MM.1S (cell line): Measurements from ENCODE around the gene ENTPD8.

ENCODE experiments used
- DNase-seq: peaks from one replicate; pipeline ENCODE4 v3.0.0-alpha.2; 2015
- H2AFZ ChIP-seq: fragments of 300-600 bp; sonication (generic); 2 replicates; pipeline ENCODE4 v1.6.0; 2016; ENCODE audit warnings: antibody characterized with exemption, low read length
- H3F3A ChIP-seq: fragments of 300-600 bp; sonication (generic); 2 replicates; pipeline ENCODE4 v1.6.1; 2016; ENCODE audit warnings: mild to moderate bottlenecking, antibody characterized with exemption, low read length, moderate library complexity, mixed read lengths; ENCODE audit not compliant: insufficient read depth
- H3K27ac ChIP-seq: fragments of 300-600 bp; sonication (generic); 2 replicates; pipeline ENCODE4 v1.5.1; 2016; ENCODE audit warnings: mild to moderate bottlenecking, low read length
- H3K27me3 ChIP-seq: fragments of 300-600 bp; sonication (generic); replicated peaks from 2 replicates; pipeline ENCODE4 v1.6.0; 2016; ENCODE audit warnings: low read length; ENCODE audit not compliant: insufficient read depth
- H3K36me3 ChIP-seq: fragments of 300-600 bp; sonication (generic); replicated peaks from 2 replicates; pipeline ENCODE4 v1.6.1; 2016; ENCODE audit warnings: mild to moderate bottlenecking, low read length, mixed read lengths; ENCODE audit not compliant: insufficient read depth
- H3K4me1 ChIP-seq: fragments of 300-600 bp; sonication (generic); 2 replicates; pipeline ENCODE4 v1.6.1; 2016; ENCODE audit warnings: low read length, mixed read lengths
- H3K4me2 ChIP-seq: fragments of 300-600 bp; sonication (generic); 2 replicates; pipeline ENCODE4 v1.6.0; 2016; ENCODE audit warnings: low read depth, low read length
- H3K4me3 ChIP-seq: fragments of 300-600 bp; sonication (generic); 2 replicates; pipeline ENCODE4 v1.5.1; 2016; ENCODE audit warnings: low read length, mixed read lengths
- H3K79me2 ChIP-seq: fragments of 300-600 bp; sonication (generic); 2 replicates; pipeline ENCODE4 v1.6.1; 2016; ENCODE audit warnings: mixed run types, low read length, mixed read lengths
- H3K9ac ChIP-seq: fragments of 300-600 bp; sonication (generic); 2 replicates; pipeline ENCODE4 v1.6.1; 2016; ENCODE audit warnings: low read length, mixed read lengths
- H3K9me2 ChIP-seq: fragments of 300-600 bp; sonication (generic); replicated peaks from 2 replicates; pipeline ENCODE4 v1.6.1; 2016; ENCODE audit warnings: mild to moderate bottlenecking, low read length, mixed read lengths; ENCODE audit not compliant: insufficient read depth
- H3K9me3 ChIP-seq: fragments of 300-600 bp; sonication (generic); replicated peaks from 2 replicates; pipeline ENCODE4 v1.6.1; 2016; ENCODE audit warnings: mild to moderate bottlenecking, low read length, mixed read lengths; ENCODE audit not compliant: insufficient read depth
- H4K20me1 ChIP-seq: fragments of 300-600 bp; sonication (generic); 2 replicates; pipeline ENCODE4 v1.6.1; 2016; ENCODE audit warnings: mild to moderate bottlenecking, low read length, moderate library complexity, mixed read lengths; ENCODE audit not compliant: insufficient read depth
- CTCF ChIP-seq: fragments of 300-600 bp; sonication (generic); IDR thresholded peaks from 2 replicates; pipeline ENCODE4 v1.5.1; 2016; ENCODE audit warnings: antibody characterized with exemption, low read length, mixed read lengths
- EZH2 ChIP-seq: fragments of 300-600 bp; sonication (generic); optimal IDR thresholded peaks from 2 replicates; pipeline ENCODE3; 2017; ENCODE audit warnings: low read depth, mild to moderate bottlenecking, antibody characterized with exemption, low read length, mixed read lengths
- EZH2phosphoT487 ChIP-seq: fragments of 300-600 bp; sonication (generic); IDR thresholded peaks from 2 replicates; pipeline ENCODE4 v1.6.1; 2018; ENCODE audit warnings: antibody characterized with exemption, low read length

ENTPD8 gene

DNA sequence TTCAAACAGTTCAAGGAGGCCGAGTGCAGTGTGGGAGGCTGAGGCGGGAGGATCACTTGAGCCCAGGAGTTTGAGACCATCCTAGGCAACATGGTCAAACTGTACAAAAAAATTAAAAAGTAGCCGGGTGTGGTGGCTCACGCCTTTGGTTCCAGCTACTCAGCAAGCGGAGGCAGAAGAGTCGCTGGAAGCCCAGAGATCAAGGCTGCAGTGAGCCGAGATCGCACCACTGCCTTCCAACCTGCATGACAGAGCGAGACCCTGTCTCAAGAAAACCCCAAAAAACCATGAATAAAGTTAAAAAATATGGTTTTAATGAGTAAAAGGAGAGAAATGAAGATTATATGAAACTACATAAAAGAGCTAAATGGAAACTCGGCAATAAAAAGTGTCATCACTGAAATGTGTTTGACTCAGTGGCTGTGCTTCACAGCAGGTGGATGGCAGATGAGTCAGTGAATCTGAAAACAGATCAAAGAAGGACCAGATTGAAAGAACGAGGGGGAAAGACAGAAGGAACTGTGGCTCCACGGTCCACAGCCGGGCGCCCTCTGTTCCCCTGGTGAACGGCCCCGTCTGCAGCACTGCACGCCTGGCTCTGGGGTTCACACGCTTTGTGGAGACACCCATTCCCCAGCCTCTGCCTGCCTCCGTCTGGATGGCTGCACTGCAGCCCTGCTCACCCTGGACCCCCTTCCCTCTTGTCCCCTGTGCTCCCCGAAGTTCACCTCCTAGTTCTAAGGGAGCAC is 43.3 kb downstream of the ENTPD8 start:
- H3K9me3 ChIP-seq = no peaks in the 10 kb centered on the region

GRCh38 chr9:137396634-137397367 is 44.4 kb downstream of the ENTPD8 start:
- Histone ChIP-seq H3K27ac (no peak overlapping the region), H2AFZ (no peak overlapping the region), H3K36me3 (no peaks in the 10 kb centered on the region), H3K27me3 (no peaks in the 10 kb centered on the region), H3K9me3 (no peaks in the 10 kb centered on the region), H3K79me2 (no peaks in the 10 kb centered on the region), H3F3A (no peaks in the 10 kb centered on the region), H3K4me2 (no peak overlapping the region), H3K4me3 (no peak overlapping the region), H3K9ac (no peak overlapping the region), H4K20me1 (no peaks in the 10 kb centered on the region), H3K4me1 (no peaks in the 10 kb centered on the region), H3K9me2 (no peaks in the 10 kb centered on the region)
- no peak for DNase-seq
- TF ChIP-seq EZH2phosphoT487 (no peak), EZH2 (no peak), CTCF (no peak)

More for the DNA sequence above, 43.3 kb downstream of the ENTPD8 start:
- Histone ChIP-seq H3K4me1 (no peaks in the 10 kb centered on the region), H3K9me2 (no peaks in the 10 kb centered on the region), H4K20me1 (no peaks in the 10 kb centered on the region), H3K9ac (no peak overlapping the region), H3K27ac (no peak overlapping the region), H3K4me3 (no peak overlapping the region), H3K79me2 (no peaks in the 10 kb centered on the region), H2AFZ (no peak overlapping the region), H3F3A (no peaks in the 10 kb centered on the region), H3K27me3 (no peaks in the 10 kb centered on the region), H3K4me2 (no peak overlapping the region), H3K36me3 (no peaks in the 10 kb centered on the region)
- DNase-seq = no peak
- TF ChIP-seq CTCF (no peak), EZH2 (no peak), EZH2phosphoT487 (no peak)

- Histone ChIP-seq H3K9ac (no peak overlapping the region), H3K36me3 (no peaks in the 10 kb centered on the region), H4K20me1 (no peaks in the 10 kb centered on the region), H3K9me2 (no peaks in the 10 kb centered on the region), H3K27ac (no peak overlapping the region), H3K4me3 (no peak overlapping the region), H3K27me3 (no peaks in the 10 kb centered on the region), H3K4me2 (no peak overlapping the region), H3F3A (no peaks in the 10 kb centered on the region), H3K79me2 (no peaks in the 10 kb centered on the region), H3K9me3 (no peaks in the 10 kb centered on the region), H3K4me1 (no peaks in the 10 kb centered on the region), H2AFZ (no peak overlapping the region)
- DNase-seq = no peak
- TF ChIP-seq CTCF = no peak
- TF ChIP-seq EZH2phosphoT487 = no peak
- TF ChIP-seq EZH2 = no peak
Observed at GRCh38 chr9:137396227-137396626, 44.9 kb downstream of the ENTPD8 start.
